K562 (cell line): Measurements from ENCODE around the gene KAZN. TPM values are rescaled to one million over a fixed set of nuclear protein-coding genes. Genes with fewer than 3 reads are reported as not detected.

ENCODE experiments used
- ARID2 ChIP-seq: fragments of 450-650 bp; IDR thresholded peaks from 2 replicates; pipeline ENCODE4 v1.6.1; 2017; ENCODE audit warnings: antibody characterized with exemption, mild to moderate bottlenecking
- CREB1 ChIP-seq, 2 experiments: sonication (generic) in 1 of 2; formaldehyde crosslinking in 1 of 2; IDR thresholded peaks; 2 replicates each; pipeline versions ENCODE4 v1.6.1 to v1.8.0; 2012 to 2022; ENCODE audit warnings: inconsistent platforms in 1 of 2, mild to moderate bottlenecking in 1 of 2, missing genetic modification reagents in 1 of 2, moderate library complexity in 1 of 2
- ELF2 ChIP-seq: fragments of 250-450 bp; sonication (Bioruptor Pico); IDR thresholded peaks from 2 replicates; pipeline ENCODE4 v1.5.0; 2021; ENCODE audit warnings: mild to moderate bottlenecking
- FOXK1 ChIP-seq: sonication (generic); formaldehyde crosslinking; IDR thresholded peaks from 2 replicates; pipeline ENCODE4 v1.8.0; 2022; ENCODE audit warnings: missing genetic modification reagents, mild to moderate bottlenecking, borderline replicate concordance
- FOXO4 ChIP-seq: fragments of 450-650 bp; formaldehyde crosslinking; IDR thresholded peaks from 2 replicates; pipeline ENCODE4 v1.4.0; 2020; ENCODE audit warnings: mild to moderate bottlenecking, moderate library complexity
- HMGXB4 ChIP-seq: sonication (generic); formaldehyde crosslinking; IDR thresholded peaks from 2 replicates; pipeline ENCODE4 v1.8.1; 2023; ENCODE audit warnings: mild to moderate bottlenecking, missing genetic modification reagents
- HNRNPLL ChIP-seq: fragments of 200-400 bp; formaldehyde crosslinking; IDR thresholded peaks from 2 replicates; pipeline ENCODE4 v1.6.1; 2017; ENCODE audit warnings: low read length, low read depth, mild to moderate bottlenecking; ENCODE audit not compliant: poor library complexity, severe bottlenecking
- L3MBTL2 ChIP-seq: fragments of 450-650 bp; IDR thresholded peaks from 2 replicates; pipeline ENCODE4 v1.6.1; 2016; ENCODE audit warnings: mild to moderate bottlenecking, moderate library complexity
- PCBP1 ChIP-seq: fragments of 200-400 bp; formaldehyde crosslinking; IDR thresholded peaks from 2 replicates; pipeline ENCODE4 v1.6.1; 2018; ENCODE audit warnings: mild to moderate bottlenecking, low read depth, low read length; ENCODE audit not compliant: poor library complexity, severe bottlenecking
- SAFB ChIP-seq: fragments of 200-400 bp; formaldehyde crosslinking; IDR thresholded peaks from 2 replicates; pipeline ENCODE4 v1.6.1; 2017; ENCODE audit warnings: low read depth, low read length, borderline replicate concordance
- STAG1 ChIP-seq: sonication (generic); formaldehyde crosslinking; IDR thresholded peaks from 2 replicates; pipeline ENCODE4 v1.5.0; 2020; ENCODE audit warnings: missing genetic modification reagents, borderline replicate concordance
- THAP12 ChIP-seq: fragments of 250-450 bp; sonication (Bioruptor Pico); IDR thresholded peaks from 2 replicates; pipeline ENCODE4 v1.9.0; 2021; ENCODE audit warnings: mild to moderate bottlenecking, inconsistent platforms
- ZBTB43 ChIP-seq: sonication (generic); formaldehyde crosslinking; IDR thresholded peaks from 2 replicates; pipeline ENCODE4 v1.8.0; 2023; ENCODE audit warnings: mild to moderate bottlenecking, missing genetic modification reagents
- ZC3H11A ChIP-seq: IDR thresholded peaks from 2 replicates; pipeline ENCODE4 v1.6.1; 2012; ENCODE audit warnings: low read depth, low read length, improper control_type of control experiment
- ZKSCAN8 ChIP-seq: fragments of 200-800 bp; sonication (Bioruptor generic); IDR thresholded peaks from 2 replicates; pipeline ENCODE4 v1.6.1; 2016; ENCODE audit warnings: missing genetic modification characterization, missing compliant biosample characterization
- ZNF75A ChIP-seq: fragments of 450-650 bp; formaldehyde crosslinking; IDR thresholded peaks from 2 replicates; pipeline ENCODE4 v1.4.0; 2020; ENCODE audit warnings: mild to moderate bottlenecking
- polyA plus RNA-seq, 8 experiments: library from polyadenylated mRNA; depleted of rRNA in 4 of 8; stranded (reverse) in 5 of 8; unstranded in 3 of 8; fragments of >200 nt; fragmentation: Nextera tagmentation in 2 of 8; fragmentation: Illumina TruSeq in 1 of 8; extraction: Ambion mirVana in 2 of 8; extraction: Trizol in 1 of 8; gene quantifications; 2 replicates each; pipeline versions ENCODE4 v1.2.1 to v1.2.3, GENCODE V29; 2011 to 2014; ENCODE audit warnings: inconsistent platforms in 1 of 8, missing spikeins in 1 of 8
- total RNA-seq, 7 experiments: library from RNA; depleted of rRNA in 6 of 7; stranded (reverse); fragments of >200 nt in 6 of 7; fragmentation: Illumina TruSeq in 2 of 7; extraction: Trizol in 2 of 7; gene quantifications; 2 replicates each; pipeline versions ENCODE4 v1.2.1 to v1.2.3, GENCODE V29; 2011 to 2021; ENCODE audit warnings: low replicate concordance in 1 of 7
- TF ChIP-seq, protein P1 (sequence below): fragments of 250-450 bp; sonication (Bioruptor Pico); IDR thresholded peaks from 2 replicates; pipeline ENCODE4 v1.5.0; 2021; ENCODE audit warnings: mild to moderate bottlenecking, borderline replicate concordance

The KAZN gene
- total and polyA plus RNA-seq, 9 of the 15 experiments (the other 6 are each of a cell fraction or from before 2014, with no cell fraction given): 2.1 to 21.6 (median 5.4) TPM

GRCh38 chr1:15027515-15027986 is 429.1 kb downstream of the KAZN start (continued):
- TF ChIP-seq ZBTB43 (CRISPR knock-in tag) (no peak), HMGXB4 (CRISPR knock-in tag) (no peak), CREB1 (IDR thresholded peaks at IDR 0.05) (0 out of 2 replicates have a peak, but pooled peaks have one; percentile 8), CREB1 (CRISPR knock-in tag; IDR thresholded peaks at IDR 0.05) (peak; percentile 63; the same call in 1 of the 2 replicates), HNRNPLL (no peak), FOXK1 (CRISPR knock-in tag) (no peak), THAP12 (CRISPR knock-in tag) (no peak), ZKSCAN8 (CRISPR knock-in tag) (no peak), STAG1 (CRISPR knock-in tag) (peak; percentile 44; the same call in 1 of the 2 replicates), L3MBTL2 (peak; percentile 38; the same call in 1 of the 2 replicates), ELF2 (CRISPR knock-in tag) (peak; percentile 49; the same call in 1 of the 2 replicates), SAFB (no peak), ZNF75A (CRISPR knock-in tag) (no peak), ZC3H11A (no peak), PCBP1 (no peak), ARID2 (peak; percentile 73; the same call in 1 of the 2 replicates), FOXO4 (no peak)
- TF ChIP-seq, protein P1, sequence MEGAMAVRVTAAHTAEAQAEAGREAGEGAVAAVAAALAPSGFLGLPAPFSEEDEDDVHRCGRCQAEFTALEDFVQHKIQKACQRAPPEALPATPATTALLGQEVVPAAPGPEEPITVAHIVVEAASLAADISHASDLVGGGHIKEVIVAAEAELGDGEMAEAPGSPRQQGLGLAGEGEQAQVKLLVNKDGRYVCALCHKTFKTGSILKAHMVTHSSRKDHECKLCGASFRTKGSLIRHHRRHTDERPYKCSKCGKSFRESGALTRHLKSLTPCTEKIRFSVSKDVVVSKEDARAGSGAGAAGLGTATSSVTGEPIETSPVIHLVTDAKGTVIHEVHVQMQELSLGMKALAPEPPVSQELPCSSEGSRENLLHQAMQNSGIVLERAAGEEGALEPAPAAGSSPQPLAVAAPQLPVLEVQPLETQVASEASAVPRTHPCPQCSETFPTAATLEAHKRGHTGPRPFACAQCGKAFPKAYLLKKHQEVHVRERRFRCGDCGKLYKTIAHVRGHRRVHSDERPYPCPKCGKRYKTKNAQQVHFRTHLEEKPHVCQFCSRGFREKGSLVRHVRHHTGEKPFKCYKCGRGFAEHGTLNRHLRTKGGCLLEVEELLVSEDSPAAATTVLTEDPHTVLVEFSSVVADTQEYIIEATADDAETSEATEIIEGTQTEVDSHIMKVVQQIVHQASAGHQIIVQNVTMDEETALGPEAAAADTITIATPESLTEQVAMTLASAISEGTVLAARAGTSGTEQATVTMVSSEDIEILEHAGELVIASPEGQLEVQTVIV (CRISPR knock-in tag): no peak
